Measurements from ENCODE around the gene RPS27A.
"Not testable (repeated sequence)": the region's sequence is repeated elsewhere in the genome, so short reads cannot be mapped to it uniquely, and the experiment has no call there.

The RPS27A gene

DNA sequence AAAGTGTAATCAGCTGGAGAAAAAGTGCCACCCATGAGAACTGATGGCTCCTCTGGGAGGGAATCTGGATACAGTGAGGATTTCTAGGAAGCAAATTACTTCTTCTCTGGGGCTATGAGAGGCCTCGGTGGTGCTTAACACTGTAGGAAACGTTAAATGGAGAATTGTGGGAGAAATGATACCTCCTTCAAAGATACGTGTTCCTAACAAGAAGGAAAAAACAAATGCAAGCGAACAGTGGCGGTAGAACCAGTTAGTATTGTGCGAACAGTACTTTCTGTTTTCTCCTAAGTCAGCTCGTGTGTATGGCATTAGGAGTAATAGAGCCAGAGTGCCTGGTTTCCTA is 37.1 kb downstream of the RPS27A start:
- no peaks in the 10 kb centered on the region for H3K27me3 ChIP-seq (ENCODE audit: insufficient read depth, poor library complexity, severe bottlenecking)
- peak overlapping the region; percentile 54 for H3K27ac ChIP-seq (ENCODE audit: poor library complexity, severe bottlenecking)
- no peak for ATAC-seq (ENCODE audit: low read depth)

DNA sequence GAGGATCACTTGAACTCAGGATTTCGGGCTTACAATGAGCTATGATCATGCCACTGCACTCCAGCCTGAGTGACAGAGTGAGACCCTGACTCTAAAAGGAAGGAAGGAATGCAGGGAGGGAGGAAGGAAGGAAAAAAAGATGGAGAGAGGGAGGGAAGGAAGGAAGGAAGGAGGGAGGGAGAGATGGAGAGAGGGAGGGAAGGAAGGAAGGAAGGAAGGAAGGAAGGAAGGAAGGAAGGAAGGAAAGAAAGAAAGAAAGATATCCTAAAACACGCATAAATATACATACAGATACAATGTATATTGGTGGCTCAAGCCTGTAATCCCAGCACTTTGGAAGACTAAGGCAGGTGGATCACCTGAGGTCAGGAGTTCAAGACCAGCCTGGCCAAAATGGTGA is 41.9 kb downstream of the RPS27A start:
- DNase-seq (ENCODE audit: low spot score); H3K9me3 ChIP-seq (ENCODE audit: severe bottlenecking); H3K36me3 ChIP-seq (ENCODE audit: low read depth); H3K27ac ChIP-seq (ENCODE audit: poor library complexity, severe bottlenecking); H3K4me3 ChIP-seq (ENCODE audit: severe bottlenecking); ATAC-seq (ENCODE audit: low read depth); H3K4me1 ChIP-seq (ENCODE audit: insufficient read depth, poor library complexity, severe bottlenecking); H3K27me3 ChIP-seq (ENCODE audit: insufficient read depth, poor library complexity, severe bottlenecking): not testable (repeated sequence)

More for the DNA sequence above, 37.1 kb downstream of the RPS27A start:
- H3K36me3 ChIP-seq (ENCODE audit: low read depth), result peaks cover 32% of the 10 kb centered on the region
- no peak for DNase-seq (ENCODE audit: low spot score)
- no peaks in the 10 kb centered on the region for H3K9me3 ChIP-seq (ENCODE audit: severe bottlenecking)
- no peaks in the 10 kb centered on the region for H3K4me1 ChIP-seq (ENCODE audit: insufficient read depth, poor library complexity, severe bottlenecking)
- no peak for TF ChIP-seq CTCF (IDR thresholded peaks at IDR 0.05; ENCODE audit: poor library complexity, severe bottlenecking)
- peak overlapping the region; percentile 77 for H3K4me3 ChIP-seq (ENCODE audit: severe bottlenecking)

GRCh38 chr2:55277310-55277709 is 44.8 kb downstream of the RPS27A start:
- no peak for DNase-seq (ENCODE audit: low spot score)
- no peak for TF ChIP-seq CTCF (IDR thresholded peaks at IDR 0.05; ENCODE audit: poor library complexity, severe bottlenecking)
- H3K4me3 ChIP-seq (ENCODE audit: severe bottlenecking), result no peak overlapping the region
- H3K36me3 ChIP-seq (ENCODE audit: low read depth), result no peaks in the 10 kb centered on the region
- peaks cover 10% of the 10 kb centered on the region for H3K4me1 ChIP-seq (ENCODE audit: insufficient read depth, poor library complexity, severe bottlenecking)
- H3K27ac ChIP-seq (ENCODE audit: poor library complexity, severe bottlenecking), result no peak overlapping the region
- ATAC-seq (ENCODE audit: low read depth), result no peak
- H3K9me3 ChIP-seq (ENCODE audit: severe bottlenecking), result no peaks in the 10 kb centered on the region
- H3K27me3 ChIP-seq (ENCODE audit: insufficient read depth, poor library complexity, severe bottlenecking), result no peaks in the 10 kb centered on the region

DNA sequence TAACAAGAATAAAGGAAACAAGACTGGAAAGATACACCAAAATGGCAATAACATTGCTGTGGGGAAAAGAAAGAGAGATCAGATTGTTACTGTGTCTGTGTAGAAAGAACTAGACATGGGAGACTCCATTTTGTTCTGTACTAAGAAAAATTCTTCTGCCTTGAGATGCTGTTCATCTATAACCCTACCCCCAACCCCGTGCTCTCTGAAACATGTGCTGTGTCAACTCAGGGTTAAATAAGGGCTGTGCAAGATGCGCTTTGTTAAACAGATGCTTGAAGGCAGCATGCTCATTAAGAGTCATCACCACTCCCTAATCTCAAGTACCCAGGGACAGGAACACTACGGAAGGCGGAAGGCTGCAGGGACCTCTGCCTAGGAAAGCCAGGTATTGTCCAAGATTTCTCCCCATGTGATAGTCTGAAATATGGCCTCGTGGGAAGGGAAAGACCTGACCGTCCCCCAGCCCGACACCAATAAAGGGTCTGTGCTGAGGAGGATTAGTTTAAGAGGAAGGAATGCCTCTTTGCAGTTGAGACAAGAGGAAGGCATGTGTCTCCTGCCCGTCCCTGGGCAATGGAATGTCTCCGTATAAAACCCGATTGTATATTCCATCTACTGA is 46.8 kb downstream of the RPS27A start:
- H3K36me3 ChIP-seq (ENCODE audit: low read depth); DNase-seq (ENCODE audit: low spot score); H3K27me3 ChIP-seq (ENCODE audit: insufficient read depth, poor library complexity, severe bottlenecking); H3K27ac ChIP-seq (ENCODE audit: poor library complexity, severe bottlenecking); H3K9me3 ChIP-seq (ENCODE audit: severe bottlenecking); ATAC-seq (ENCODE audit: low read depth); H3K4me3 ChIP-seq (ENCODE audit: severe bottlenecking): not testable (repeated sequence)
- H3K4me1 ChIP-seq (ENCODE audit: insufficient read depth, poor library complexity, severe bottlenecking), result peaks cover 10% of the 10 kb centered on the region

DNA sequence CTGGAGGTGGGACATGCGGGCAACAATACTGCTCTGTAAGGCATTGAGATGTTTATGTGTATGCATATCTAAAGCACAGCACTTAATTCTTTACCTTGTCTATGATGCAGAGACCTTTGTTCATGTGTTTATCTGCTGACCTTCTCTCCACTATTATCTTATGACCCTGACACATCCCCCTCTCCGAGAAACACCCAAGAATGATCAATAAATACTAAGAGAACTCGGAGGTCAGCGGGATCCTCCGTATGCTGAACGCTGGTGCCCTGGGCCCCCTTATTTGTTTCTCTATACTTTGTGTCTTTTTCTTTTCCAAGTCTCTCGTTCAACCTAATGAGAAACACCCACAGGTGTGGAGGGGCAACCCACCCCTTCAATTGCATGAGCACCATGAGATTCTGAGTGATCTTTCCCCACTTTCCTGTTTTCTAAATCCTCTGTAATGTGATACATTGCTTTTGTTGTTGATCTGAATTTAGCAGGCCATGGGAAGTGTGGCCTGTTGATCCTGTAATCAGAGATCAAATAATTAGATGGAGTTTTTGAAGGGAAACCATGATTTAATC is 47.5 kb downstream of the RPS27A start:
- Histone ChIP-seq H3K4me1 (ENCODE audit: insufficient read depth, poor library complexity, severe bottlenecking) (peaks cover 10% of the 10 kb centered on the region), H3K27ac (ENCODE audit: poor library complexity, severe bottlenecking) (peak overlapping the region; percentile 58)
- H3K9me3 ChIP-seq (ENCODE audit: severe bottlenecking); H3K27me3 ChIP-seq (ENCODE audit: insufficient read depth, poor library complexity, severe bottlenecking); DNase-seq (ENCODE audit: low spot score); H3K36me3 ChIP-seq (ENCODE audit: low read depth); ATAC-seq (ENCODE audit: low read depth); H3K4me3 ChIP-seq (ENCODE audit: severe bottlenecking): not testable (repeated sequence)

GRCh38 chr2:55280851-55281546 is 48.5 kb downstream of the RPS27A start:
- H3K9me3 ChIP-seq (ENCODE audit: severe bottlenecking); ATAC-seq (ENCODE audit: low read depth); H3K4me3 ChIP-seq (ENCODE audit: severe bottlenecking); H3K36me3 ChIP-seq (ENCODE audit: low read depth); DNase-seq (ENCODE audit: low spot score); H3K27me3 ChIP-seq (ENCODE audit: insufficient read depth, poor library complexity, severe bottlenecking): not testable (repeated sequence)
- H3K4me1 ChIP-seq (ENCODE audit: insufficient read depth, poor library complexity, severe bottlenecking), result peaks cover 10% of the 10 kb centered on the region
- peak overlapping the region; percentile 58 for H3K27ac ChIP-seq (ENCODE audit: poor library complexity, severe bottlenecking)
